HG03558 (cell line): ENCODE data around the gene LILRB1.
"Not testable (repeated sequence)": the region's sequence is repeated elsewhere in the genome, so short reads cannot be mapped to it uniquely, and the experiment has no call there.

ENCODE experiments used
- ATAC-seq: cut with Tn5 transposase; IDR thresholded peaks from one replicate; pipeline ENCODE4 v1.9.1; 2021; ENCODE audit warnings: moderate number of reproducible peaks; ENCODE audit not compliant: unreplicated experiment; ENCODE audit errors: extremely low read depth

LILRB1 gene

DNA sequence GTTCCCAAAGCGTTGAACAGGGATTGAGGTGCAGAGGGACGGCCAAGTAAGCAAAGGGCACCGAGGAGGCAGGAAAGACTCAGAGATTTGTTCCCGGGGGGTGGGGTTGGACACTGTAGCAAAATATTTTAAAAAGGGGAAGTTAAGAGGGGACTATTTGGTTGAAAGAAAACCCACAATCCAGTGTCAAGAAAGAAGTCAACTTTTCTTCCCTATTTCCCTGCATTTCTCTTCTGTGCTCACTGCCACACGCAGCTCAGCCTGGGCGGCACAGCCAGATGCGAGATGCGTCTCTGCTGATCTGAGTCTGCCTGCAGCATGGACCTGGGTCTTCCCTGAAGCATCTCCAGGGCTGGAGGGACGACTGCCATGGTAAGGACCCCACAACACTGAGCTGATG is at the start of gene LILRB1:
Gene LILRB1, plus strand, starts transcription at position 223 of the 400 bp plus-strand sequence. CDS start 590 bp downstream, outside the sequence.
- ATAC-seq: not testable (repeated sequence)

DNA sequence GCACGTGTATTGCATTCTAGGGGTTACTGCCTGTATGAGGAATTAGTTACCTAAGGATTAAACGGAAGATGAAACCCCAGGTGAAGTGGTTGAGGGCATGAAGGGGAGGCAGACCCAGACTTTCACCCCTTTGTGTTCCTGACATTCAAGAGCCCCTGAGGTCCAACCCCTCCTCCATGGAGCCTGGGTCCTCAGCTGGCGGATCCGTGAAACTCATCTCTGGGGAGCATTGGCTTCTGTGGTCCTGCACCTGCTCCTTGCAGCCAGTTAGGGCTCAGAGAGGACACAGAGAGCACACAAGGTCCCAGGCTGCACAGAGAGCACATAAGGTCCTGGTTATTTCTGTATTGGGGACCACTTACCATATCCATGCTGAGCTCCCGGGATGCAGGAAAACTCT is 43.9 kb upstream of the LILRB1 start:
- no peak for ATAC-seq

- no peak for ATAC-seq
Observed at GRCh38 chr19:54587026-54587425, 43.3 kb upstream of the LILRB1 start.

DNA sequence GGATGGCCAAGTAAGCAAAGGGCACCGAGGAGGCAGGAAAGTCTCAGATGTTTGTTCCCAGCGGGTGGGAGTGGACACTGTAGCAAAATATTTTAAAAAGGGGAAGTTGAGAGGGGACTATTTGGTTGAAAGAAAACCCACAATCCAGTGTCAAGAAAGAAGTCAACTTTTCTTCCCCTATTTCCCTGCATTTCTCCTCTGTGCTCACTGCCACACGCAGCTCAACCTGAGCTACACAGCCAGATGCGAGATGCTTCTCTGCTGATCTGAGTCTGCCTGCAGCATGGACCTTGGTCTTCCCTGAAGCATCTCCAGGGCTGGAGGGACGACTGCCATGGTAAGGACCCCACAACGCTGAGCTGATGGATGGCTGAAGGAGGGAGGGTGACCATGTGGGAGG is 36.8 kb upstream of the LILRB1 start, which contains the start of gene LILRA1:
Gene LILRA1, plus strand, starts transcription at position 188 of the 400 bp plus-strand sequence. CDS start 613 bp downstream, outside the sequence.
- ATAC-seq: not testable (repeated sequence)

DNA sequence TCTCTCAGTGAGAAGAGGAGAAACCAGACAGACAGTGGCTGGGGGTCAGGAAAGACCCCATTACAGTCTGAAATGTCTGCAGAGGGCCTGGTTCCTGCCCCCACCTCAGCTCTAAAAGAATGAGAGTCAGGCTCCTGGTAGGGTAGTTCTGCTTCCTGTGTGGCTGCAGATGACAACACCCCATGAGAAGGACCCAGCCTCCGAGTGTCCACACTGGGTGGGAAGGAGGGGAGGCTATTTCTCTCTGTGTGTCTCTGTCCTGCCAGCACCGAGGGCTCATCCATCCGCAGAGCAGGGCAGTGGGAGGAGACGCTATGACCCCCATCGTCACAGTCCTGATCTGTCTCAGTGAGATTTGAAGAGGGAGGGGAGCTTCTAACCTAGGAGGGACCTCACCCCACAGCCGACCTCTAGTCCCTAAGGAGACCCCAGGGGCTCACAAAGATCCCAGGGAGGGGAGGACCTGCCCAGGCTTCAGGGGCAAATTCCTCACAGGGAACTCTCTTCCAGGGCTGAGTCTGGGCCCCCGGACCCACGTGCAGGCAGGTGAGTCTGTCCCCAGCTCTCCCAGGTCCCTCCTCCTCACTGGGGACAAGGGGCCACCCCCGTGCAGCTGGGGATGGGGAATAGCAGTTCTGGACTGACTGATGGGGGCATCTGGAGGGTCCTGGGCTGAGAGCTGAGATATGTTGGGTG is 36.2 kb upstream of the LILRB1 start:
- ATAC-seq: not testable (repeated sequence)

DNA sequence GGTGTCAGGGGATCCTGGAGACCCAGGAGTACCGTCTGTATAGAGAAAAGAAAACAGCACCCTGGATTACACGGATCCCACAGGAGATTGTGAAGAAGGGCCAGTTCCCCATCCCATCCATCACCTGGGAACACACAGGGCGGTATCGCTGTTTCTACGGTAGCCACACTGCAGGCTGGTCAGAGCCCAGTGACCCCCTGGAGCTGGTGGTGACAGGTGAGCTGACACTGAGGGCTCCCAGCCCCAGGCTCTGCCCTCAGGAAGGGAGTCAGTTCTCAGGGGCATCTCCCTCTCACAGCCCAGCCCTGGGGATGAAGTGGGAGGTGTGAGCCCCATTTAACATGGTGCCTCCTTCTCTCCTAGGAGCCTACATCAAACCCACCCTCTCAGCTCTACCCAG is 35.5 kb upstream of the LILRB1 start:
- no peak for ATAC-seq

DNA sequence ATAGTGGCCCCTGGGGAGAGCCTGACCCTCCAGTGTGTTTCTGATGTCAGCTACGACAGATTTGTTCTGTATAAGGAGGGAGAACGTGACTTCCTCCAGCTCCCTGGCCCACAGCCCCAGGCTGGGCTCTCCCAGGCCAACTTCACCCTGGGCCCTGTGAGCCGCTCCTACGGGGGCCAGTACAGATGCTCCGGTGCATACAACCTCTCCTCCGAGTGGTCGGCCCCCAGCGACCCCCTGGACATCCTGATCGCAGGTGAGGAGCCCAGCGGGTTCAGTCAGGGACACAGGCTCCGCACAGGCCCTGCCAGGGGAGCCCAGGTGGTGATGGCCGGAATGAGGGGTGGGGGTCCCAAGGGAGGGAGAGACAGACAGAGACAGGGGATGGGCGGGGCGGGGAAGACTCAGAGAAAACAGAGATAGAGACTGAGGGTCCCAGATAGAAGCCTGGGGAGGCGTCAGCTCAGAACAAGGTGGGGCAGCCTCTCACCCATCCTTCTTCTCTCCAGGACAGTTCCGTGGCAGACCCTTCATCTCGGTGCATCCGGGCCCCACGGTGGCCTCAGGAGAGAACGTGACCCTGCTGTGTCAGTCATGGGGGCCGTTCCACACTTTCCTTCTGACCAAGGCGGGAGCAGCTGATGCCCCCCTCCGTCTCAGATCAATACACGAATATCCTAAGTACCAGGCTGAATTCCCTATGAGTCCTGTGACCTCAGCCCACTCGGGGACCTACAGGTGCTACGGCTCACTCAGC is 34.4 kb upstream of the LILRB1 start:
- not testable (repeated sequence) for ATAC-seq

- ATAC-seq: no peak
Observed at GRCh38 chr19:54600212-54600611, 30.1 kb upstream of the LILRB1 start.

DNA sequence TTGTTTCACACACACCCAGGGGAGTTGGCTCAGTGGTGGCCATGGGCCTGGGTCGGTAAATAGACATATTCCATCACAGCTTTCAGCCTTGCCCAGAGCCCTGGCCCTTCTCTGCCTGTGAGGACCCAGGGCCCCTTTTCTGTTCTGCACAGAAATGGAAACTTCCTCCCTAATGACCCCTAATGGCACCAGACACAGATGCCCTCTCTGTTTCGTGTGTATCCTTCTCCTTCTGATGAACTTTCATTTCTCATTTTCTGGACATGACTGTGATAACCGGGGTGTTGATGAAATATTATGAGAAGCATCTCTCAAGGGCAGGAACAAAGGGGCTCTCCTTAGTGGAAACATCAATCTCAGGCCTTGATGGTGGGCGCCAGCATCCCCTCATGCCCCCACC is 24.1 kb upstream of the LILRB1 start:
- no peak for ATAC-seq

DNA sequence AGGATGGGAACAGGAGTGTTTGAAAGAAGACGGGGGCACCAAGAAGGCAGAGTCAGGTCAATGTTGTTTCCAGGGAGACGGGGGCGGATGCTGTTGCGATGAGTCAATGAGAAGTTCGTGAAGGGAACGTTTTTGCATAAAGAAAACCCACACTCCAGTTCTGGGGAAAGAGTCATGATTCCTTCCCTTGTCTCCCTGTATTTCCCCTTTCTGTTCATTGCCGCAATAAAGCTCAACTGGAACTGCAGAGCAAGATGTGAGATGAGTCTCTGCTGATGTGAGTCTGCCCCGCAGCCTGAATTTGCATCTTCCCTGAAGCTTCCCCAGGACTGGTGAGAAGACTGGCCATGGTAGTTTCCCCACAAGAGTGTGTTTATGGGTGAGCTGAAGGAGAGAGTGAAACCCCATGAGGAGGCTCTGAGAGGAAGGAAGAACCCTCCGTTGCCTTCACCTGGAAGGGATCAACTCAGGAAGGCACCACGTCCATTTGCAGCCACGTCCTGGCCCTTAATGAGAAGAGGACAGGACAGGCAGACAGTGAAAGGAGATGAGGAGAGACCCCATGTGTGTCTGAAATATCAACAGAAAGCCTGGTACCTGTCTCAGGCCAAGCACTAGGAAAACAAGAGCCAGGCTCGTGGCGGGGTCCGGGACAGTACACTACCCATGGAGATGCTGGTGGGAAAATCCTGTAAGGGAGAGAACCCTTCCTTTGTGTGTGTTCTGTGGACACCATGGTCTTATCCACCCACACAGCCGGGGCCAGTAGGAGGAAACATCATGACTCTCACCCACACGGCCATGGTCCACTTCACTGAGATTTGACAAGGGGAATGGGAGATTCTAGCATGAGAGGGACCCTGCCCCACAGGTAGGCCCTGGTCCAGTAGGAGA is 23.1 kb upstream of the LILRB1 start:
- peak; percentile 44 for ATAC-seq

DNA sequence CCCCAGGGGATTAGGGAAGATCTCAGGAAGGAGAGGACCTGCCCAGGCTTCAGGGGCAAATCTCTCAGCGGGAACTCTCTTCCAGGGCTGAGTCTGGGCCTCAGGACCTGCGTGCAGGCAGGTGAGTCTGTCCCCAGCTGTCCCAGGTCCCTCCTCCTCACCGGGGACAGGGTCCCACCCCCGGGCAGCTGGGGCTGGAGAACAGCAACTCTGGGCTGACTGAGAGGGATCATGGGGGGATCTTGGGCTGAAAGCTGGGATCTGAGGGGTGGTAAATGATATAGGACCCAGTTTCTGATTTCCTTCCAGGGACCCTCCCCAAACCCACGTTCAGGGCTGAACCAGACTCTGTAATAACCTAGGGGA is 22.5 kb upstream of the LILRB1 start:
- no peak for ATAC-seq

DNA sequence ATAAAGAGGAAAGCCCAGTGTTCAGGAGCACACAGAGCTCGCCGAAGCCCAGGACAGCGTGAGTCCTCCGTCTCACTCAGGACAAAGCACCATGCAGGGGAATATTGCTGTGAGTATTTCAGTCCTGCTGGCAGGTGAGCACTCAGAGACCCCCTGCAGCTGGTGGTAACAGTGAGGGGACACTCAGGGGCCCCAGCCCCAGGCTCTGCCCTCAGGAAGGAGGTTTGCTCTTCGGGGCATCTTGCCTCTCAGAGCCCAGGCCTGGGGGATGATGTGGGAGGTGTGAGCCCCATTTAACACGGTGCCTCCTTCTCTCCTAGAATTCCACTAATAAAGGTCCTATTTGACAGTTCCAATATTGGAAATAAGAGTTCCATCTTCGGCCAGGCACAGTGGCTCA is 22.1 kb upstream of the LILRB1 start:
- ATAC-seq: no peak

DNA sequence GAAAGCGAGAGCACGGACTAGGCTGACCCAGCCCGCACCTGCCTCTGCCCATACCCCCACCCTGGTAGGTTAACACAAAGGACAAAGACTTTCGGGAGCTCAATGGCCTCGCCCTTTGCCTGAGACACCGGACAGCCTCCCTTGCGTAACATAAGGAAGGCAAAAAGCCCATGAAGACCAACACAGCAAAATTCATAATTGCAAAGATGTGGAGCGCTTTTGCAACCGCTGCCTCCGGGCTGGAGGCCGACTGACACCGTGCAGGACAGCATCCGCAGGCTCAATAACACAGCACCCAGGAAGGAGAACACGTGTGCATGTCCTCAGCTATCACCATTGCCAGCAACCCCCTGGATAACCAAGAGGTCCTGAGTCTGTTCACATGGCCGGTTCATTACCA is 21.5 kb upstream of the LILRB1 start:
- no peak for ATAC-seq

GRCh38 chr19:54609356-54609791 is 20.9 kb upstream of the LILRB1 start:
- ATAC-seq: no peak

- no peak for ATAC-seq
Observed at GRCh38 chr19:54612428-54612827, 17.9 kb upstream of the LILRB1 start.

DNA sequence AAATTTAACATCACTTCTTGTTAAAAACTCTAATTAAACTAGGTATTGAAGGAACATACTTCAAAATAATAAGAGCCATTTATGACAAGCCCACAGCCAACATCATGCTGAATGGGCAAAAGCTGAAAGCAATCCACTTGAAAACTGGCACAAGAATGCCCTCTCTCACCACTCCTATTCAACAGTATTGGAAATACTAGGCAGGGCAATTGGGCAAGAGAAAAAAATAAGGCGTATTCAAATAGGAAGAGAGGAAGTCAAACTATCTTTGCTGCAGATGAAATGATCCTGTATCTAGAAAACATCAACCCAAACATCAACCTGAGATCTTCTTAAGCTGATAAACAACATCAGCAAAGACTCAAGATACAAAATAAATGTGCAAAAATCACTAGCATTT is 15.6 kb upstream of the LILRB1 start:
- ATAC-seq: no peak

- no peak for ATAC-seq
Observed at GRCh38 chr19:54616057-54616456, 14.2 kb upstream of the LILRB1 start.

DNA sequence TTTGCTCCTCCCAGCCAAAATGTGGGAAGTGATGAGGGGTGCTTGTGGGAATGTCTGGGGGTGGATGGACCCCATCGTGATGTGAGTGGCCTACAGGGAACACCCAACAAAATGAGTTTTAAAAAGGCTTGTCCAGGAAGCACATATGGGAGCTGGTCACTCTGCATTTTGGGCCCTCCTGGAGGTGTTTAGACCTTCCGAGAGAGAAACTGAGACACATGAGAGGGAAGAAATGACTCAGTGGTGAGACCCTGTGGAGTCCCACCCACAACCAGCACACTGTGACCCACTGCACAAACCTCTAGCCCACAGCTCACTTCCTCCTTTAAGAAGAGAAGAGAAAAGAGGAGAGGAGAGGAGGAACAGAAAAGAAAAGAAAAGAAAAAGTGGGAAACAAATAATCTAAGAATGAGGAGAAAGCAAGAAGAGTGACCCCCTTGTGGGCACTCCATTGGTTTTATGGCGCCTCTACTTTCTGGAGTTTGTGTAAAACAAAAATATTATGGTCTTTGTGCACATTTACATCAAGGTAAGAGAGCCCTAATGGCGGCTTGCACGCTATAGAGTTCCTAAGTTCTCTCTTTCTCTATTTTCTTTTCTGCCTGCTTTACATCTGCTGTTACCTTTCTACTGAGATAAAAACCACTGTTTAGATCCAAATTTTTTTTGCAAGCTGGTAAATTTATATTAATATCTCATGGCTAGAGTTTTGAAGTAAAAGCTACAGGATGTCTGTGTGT is 13.3 kb upstream of the LILRB1 start:
- peak; percentile 58 for ATAC-seq

DNA sequence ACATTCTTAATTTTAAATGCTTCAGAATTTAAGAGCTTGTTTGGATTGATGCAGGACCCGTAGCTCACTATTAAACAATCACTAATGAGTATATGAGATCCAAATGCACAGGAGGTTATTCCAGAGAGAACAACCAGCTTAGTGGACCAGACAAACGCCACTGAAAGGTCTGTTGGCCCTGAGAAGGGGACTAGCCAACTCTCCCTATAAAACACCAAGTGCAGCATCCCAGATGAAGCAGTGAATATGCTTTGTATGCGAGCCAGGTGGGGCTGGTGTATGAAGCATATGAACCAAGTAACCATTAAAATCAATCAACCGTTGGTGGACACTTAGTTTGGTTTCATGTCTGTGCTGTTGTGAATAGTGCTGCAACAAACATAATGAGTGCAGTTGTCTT is 9.8 kb upstream of the LILRB1 start:
- no peak for ATAC-seq

- no peak for ATAC-seq
Observed at GRCh38 chr19:54622431-54622830, 7.9 kb upstream of the LILRB1 start.
